Measurements from ENCODE around the gene INO80D. TPM values are rescaled to one million over a fixed set of nuclear protein-coding genes. Genes with fewer than 3 reads are reported as not detected.
"Not testable (repeated sequence)": the region's sequence is repeated elsewhere in the genome, so short reads cannot be mapped to it uniquely, and the experiment has no call there.

The INO80D gene
- 5.6 TPM for polyA plus RNA-seq (2013, experiment 1 of 4)
- 8.4 TPM for polyA plus RNA-seq (2013, experiment 2 of 4)
- 3.5 TPM for polyA plus RNA-seq (2013, experiment 3 of 4)
- polyA plus RNA-seq (2013, experiment 4 of 4) = 4.5 TPM

GRCh38 chr2:206085742-206086445, at the start of gene INO80D:
Gene INO80D, minus strand, starts transcription at chr2:206086174. Its CDS starts 23,158 bp downstream, at chr2:206063016.
- WGBS, 2 experiments = 0% methylated on average over 37 to 39 of the region's 39 CpGs

GRCh38 chr2:206127656-206128055, 41.7 kb upstream of the INO80D start:
- no peaks in the 10 kb centered on the region for H3K9me3 ChIP-seq (ENCODE audit: control insufficient read depth, low read length)
- peaks cover 45% of the 10 kb centered on the region for H3K36me3 ChIP-seq (ENCODE audit: control insufficient read depth, insufficient read depth, low read length)
- no peak overlapping the region for H3K27ac ChIP-seq (ENCODE audit: insufficient read depth, low read depth, low read length, poor library complexity, severe bottlenecking)
- no peaks in the 10 kb centered on the region for H3K4me1 ChIP-seq (ENCODE audit: control insufficient read depth, insufficient read depth, low read length)
- no peaks in the 10 kb centered on the region for H3K27me3 ChIP-seq (ENCODE audit: control insufficient read depth, insufficient read depth, low read length, poor library complexity, severe bottlenecking)
- H3K4me3 ChIP-seq (ENCODE audit: insufficient read depth, low read depth, low read length) = no peak overlapping the region

More at GRCh38 chr2:206085742-206086445, at the start of gene INO80D:
- Histone ChIP-seq H3K4me1 (ENCODE audit: control insufficient read depth, insufficient read depth, low read length) (peaks cover 3% of the 10 kb centered on the region), H3K36me3 (ENCODE audit: control insufficient read depth, insufficient read depth, low read length) (no peaks in the 10 kb centered on the region), H3K9me3 (ENCODE audit: control insufficient read depth, low read length) (no peaks in the 10 kb centered on the region), H3K27ac (ENCODE audit: insufficient read depth, low read depth, low read length, poor library complexity, severe bottlenecking) (peak within 1 kb of the TSS; percentile 94), H3K4me3 (ENCODE audit: insufficient read depth, low read depth, low read length) (peak within 1 kb of the TSS; percentile 55), H3K27me3 (ENCODE audit: control insufficient read depth, insufficient read depth, low read length, poor library complexity, severe bottlenecking) (no peaks in the 10 kb centered on the region)

- H3K9me3 ChIP-seq (ENCODE audit: control insufficient read depth, low read length) = no peaks in the 10 kb centered on the region
- no peaks in the 10 kb centered on the region for H3K27me3 ChIP-seq (ENCODE audit: control insufficient read depth, insufficient read depth, low read length, poor library complexity, severe bottlenecking)
- no peak overlapping the region for H3K4me3 ChIP-seq (ENCODE audit: insufficient read depth, low read depth, low read length)
- no peaks in the 10 kb centered on the region for H3K4me1 ChIP-seq (ENCODE audit: control insufficient read depth, insufficient read depth, low read length)
- H3K27ac ChIP-seq (ENCODE audit: insufficient read depth, low read depth, low read length, poor library complexity, severe bottlenecking) = no peak overlapping the region
- peaks cover 42% of the 10 kb centered on the region for H3K36me3 ChIP-seq (ENCODE audit: control insufficient read depth, insufficient read depth, low read length)
Observed at GRCh38 chr2:206125901-206126300, 39.9 kb upstream of the INO80D start.

- H3K9me3 ChIP-seq (ENCODE audit: control insufficient read depth, low read length); H3K4me1 ChIP-seq (ENCODE audit: control insufficient read depth, insufficient read depth, low read length); H3K27ac ChIP-seq (ENCODE audit: insufficient read depth, low read depth, low read length, poor library complexity, severe bottlenecking); H3K4me3 ChIP-seq (ENCODE audit: insufficient read depth, low read depth, low read length); H3K27me3 ChIP-seq (ENCODE audit: control insufficient read depth, insufficient read depth, low read length, poor library complexity, severe bottlenecking): not testable (repeated sequence)
- H3K36me3 ChIP-seq (ENCODE audit: control insufficient read depth, insufficient read depth, low read length) = peaks cover 37% of the 10 kb centered on the region
- 92 to 96% methylated on average over 3 of the region's 3 CpGs for WGBS, 2 experiments
Observed at GRCh38 chr2:206122569-206122968, 36.6 kb upstream of the INO80D start.

GRCh38 chr2:206116278-206116677, 30.3 kb upstream of the INO80D start:
- no peaks in the 10 kb centered on the region for H3K9me3 ChIP-seq (ENCODE audit: control insufficient read depth, low read length)
- H3K4me3 ChIP-seq (ENCODE audit: insufficient read depth, low read depth, low read length) = no peak overlapping the region
- WGBS, 2 experiments = 94 to 97% methylated on average over 21 of the region's 21 CpGs
- H3K36me3 ChIP-seq (ENCODE audit: control insufficient read depth, insufficient read depth, low read length) = peaks cover 12% of the 10 kb centered on the region
- H3K27ac ChIP-seq (ENCODE audit: insufficient read depth, low read depth, low read length, poor library complexity, severe bottlenecking) = no peak overlapping the region
- no peaks in the 10 kb centered on the region for H3K4me1 ChIP-seq (ENCODE audit: control insufficient read depth, insufficient read depth, low read length)
- no peaks in the 10 kb centered on the region for H3K27me3 ChIP-seq (ENCODE audit: control insufficient read depth, insufficient read depth, low read length, poor library complexity, severe bottlenecking)

- Histone ChIP-seq H3K4me3 (ENCODE audit: insufficient read depth, low read depth, low read length) (no peak overlapping the region), H3K4me1 (ENCODE audit: control insufficient read depth, insufficient read depth, low read length) (no peaks in the 10 kb centered on the region), H3K9me3 (ENCODE audit: control insufficient read depth, low read length) (no peaks in the 10 kb centered on the region), H3K36me3 (ENCODE audit: control insufficient read depth, insufficient read depth, low read length) (peaks cover 4% of the 10 kb centered on the region), H3K27ac (ENCODE audit: insufficient read depth, low read depth, low read length, poor library complexity, severe bottlenecking) (no peak overlapping the region), H3K27me3 (ENCODE audit: control insufficient read depth, insufficient read depth, low read length, poor library complexity, severe bottlenecking) (no peaks in the 10 kb centered on the region)
- 97% methylated on average over 2 of the region's 3 CpGs for WGBS, 2 experiments
Observed at GRCh38 chr2:206115026-206115578, 29.1 kb upstream of the INO80D start.

- Histone ChIP-seq H3K27me3 (ENCODE audit: control insufficient read depth, insufficient read depth, low read length, poor library complexity, severe bottlenecking) (no peaks in the 10 kb centered on the region), H3K4me1 (ENCODE audit: control insufficient read depth, insufficient read depth, low read length) (no peaks in the 10 kb centered on the region), H3K36me3 (ENCODE audit: control insufficient read depth, insufficient read depth, low read length) (no peaks in the 10 kb centered on the region), H3K27ac (ENCODE audit: insufficient read depth, low read depth, low read length, poor library complexity, severe bottlenecking) (no peak overlapping the region), H3K9me3 (ENCODE audit: control insufficient read depth, low read length) (no peaks in the 10 kb centered on the region), H3K4me3 (ENCODE audit: insufficient read depth, low read depth, low read length) (no peak overlapping the region)
- 96% methylated on average over 7 of the region's 7 CpGs for WGBS, 2 experiments
Observed at GRCh38 chr2:206112846-206113547, 27.0 kb upstream of the INO80D start.

GRCh38 chr2:206112108-206112507, 26.1 kb upstream of the INO80D start:
- Histone ChIP-seq H3K36me3 (ENCODE audit: control insufficient read depth, insufficient read depth, low read length) (no peaks in the 10 kb centered on the region), H3K4me3 (ENCODE audit: insufficient read depth, low read depth, low read length) (no peak overlapping the region), H3K27ac (ENCODE audit: insufficient read depth, low read depth, low read length, poor library complexity, severe bottlenecking) (no peak overlapping the region), H3K27me3 (ENCODE audit: control insufficient read depth, insufficient read depth, low read length, poor library complexity, severe bottlenecking) (no peaks in the 10 kb centered on the region), H3K4me1 (ENCODE audit: control insufficient read depth, insufficient read depth, low read length) (no peaks in the 10 kb centered on the region), H3K9me3 (ENCODE audit: control insufficient read depth, low read length) (no peaks in the 10 kb centered on the region)
- 94 to 98% methylated on average over 2 to 3 of the region's 3 CpGs for WGBS, 2 experiments

GRCh38 chr2:206108713-206109112, 22.7 kb upstream of the INO80D start:
- Histone ChIP-seq H3K9me3 (ENCODE audit: control insufficient read depth, low read length) (no peaks in the 10 kb centered on the region), H3K4me3 (ENCODE audit: insufficient read depth, low read depth, low read length) (no peak overlapping the region), H3K27ac (ENCODE audit: insufficient read depth, low read depth, low read length, poor library complexity, severe bottlenecking) (no peak overlapping the region), H3K36me3 (ENCODE audit: control insufficient read depth, insufficient read depth, low read length) (no peaks in the 10 kb centered on the region), H3K27me3 (ENCODE audit: control insufficient read depth, insufficient read depth, low read length, poor library complexity, severe bottlenecking) (no peaks in the 10 kb centered on the region), H3K4me1 (ENCODE audit: control insufficient read depth, insufficient read depth, low read length) (no peaks in the 10 kb centered on the region)
- WGBS, 2 experiments = 93% methylated on average over 7 of the region's 7 CpGs

GRCh38 chr2:206105541-206105940, 19.6 kb upstream of the INO80D start:
- no peak overlapping the region for H3K27ac ChIP-seq (ENCODE audit: insufficient read depth, low read depth, low read length, poor library complexity, severe bottlenecking)
- 88 to 94% methylated on average over 5 of the region's 5 CpGs for WGBS, 2 experiments
- H3K4me1 ChIP-seq (ENCODE audit: control insufficient read depth, insufficient read depth, low read length) = no peaks in the 10 kb centered on the region
- no peaks in the 10 kb centered on the region for H3K9me3 ChIP-seq (ENCODE audit: control insufficient read depth, low read length)
- no peaks in the 10 kb centered on the region for H3K36me3 ChIP-seq (ENCODE audit: control insufficient read depth, insufficient read depth, low read length)
- no peaks in the 10 kb centered on the region for H3K27me3 ChIP-seq (ENCODE audit: control insufficient read depth, insufficient read depth, low read length, poor library complexity, severe bottlenecking)
- no peak overlapping the region for H3K4me3 ChIP-seq (ENCODE audit: insufficient read depth, low read depth, low read length)
